ENCODE data around the gene GNAS-AS1.

The GNAS-AS1 gene

GRCh38 chr20:58884966-58885365 lies 34.3 kb upstream of the GNAS-AS1 start:
- DNase-seq = no peak

DNA sequence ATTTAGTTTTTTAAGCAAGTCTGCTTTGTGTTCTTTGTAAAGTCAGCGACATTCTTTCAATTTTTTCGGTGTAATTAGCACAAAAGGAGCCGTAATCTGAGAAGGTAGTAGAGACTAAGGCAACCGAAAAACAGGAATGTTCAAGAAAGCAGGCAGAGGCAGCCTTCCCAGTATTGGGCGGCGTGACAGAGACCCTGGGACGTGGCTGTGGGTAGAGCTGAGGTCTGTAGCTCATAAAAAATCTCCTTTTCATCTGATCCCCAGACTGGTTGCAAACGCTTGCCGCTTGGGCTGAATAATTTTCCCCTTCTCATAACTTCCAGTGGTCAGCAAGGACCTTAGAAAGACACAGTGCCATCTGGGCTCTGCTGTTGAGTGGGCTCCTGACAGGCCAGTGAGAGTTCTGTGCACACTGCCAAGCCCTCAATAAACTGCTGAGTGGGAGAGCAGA lies 32.6 kb upstream of the GNAS-AS1 start:
- no peak for DNase-seq

DNA sequence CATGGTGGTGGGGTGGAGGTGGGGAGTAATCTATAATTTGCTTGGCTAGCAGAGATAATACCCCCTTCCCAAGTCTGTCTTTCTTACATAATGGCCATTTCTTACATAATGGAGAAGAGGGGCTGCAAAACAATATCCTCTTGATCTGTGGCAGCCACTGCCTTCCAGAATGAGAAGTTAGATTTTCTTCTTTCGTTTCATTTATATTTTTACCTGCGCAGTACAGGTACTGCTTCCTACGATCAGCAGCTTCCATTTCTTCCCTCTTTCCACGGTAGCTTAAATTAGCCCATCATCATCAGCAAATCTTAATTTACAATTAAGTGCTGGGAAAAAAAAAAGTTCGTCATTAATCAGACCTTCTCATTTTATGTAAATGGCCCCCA lies 32.0 kb upstream of the GNAS-AS1 start:
- DNase-seq = no peak

DNA sequence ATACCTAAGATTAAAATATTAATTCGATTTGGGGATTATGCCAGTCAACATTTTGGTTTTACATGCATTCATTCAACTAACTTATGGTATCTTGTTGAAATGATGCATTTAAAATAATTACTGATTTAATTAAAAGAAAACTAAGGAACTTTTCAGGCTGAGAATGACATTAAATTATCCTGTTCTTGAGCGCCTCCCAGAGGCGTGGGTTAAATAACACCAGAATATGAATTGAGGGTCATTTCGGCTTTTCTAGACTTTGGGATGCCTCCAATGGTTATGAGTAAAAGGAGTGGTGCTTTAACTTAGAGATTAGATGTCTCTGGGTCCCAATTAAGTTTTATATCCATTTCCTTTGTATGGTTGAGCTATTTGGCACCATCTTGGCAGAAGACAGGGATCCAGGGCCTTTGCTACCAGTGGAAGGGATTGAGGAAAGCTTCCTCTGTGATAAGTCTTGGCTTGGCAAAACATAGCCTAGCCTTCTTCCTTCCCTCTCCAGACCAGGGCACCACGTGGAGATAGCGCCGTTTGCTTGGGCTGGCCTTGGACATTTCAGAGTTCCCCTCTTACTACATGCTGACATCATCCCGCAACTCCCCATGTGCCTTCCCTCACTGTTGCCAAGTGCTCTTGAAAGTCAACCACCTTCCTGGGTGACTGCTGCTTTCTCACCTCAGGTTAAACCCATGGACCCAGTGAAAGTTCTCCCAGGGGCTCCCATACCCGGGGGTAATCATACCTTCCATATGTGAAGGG lies 30.5 kb upstream of the GNAS-AS1 start:
- no peak for DNase-seq

- DNase-seq = no peak
Measured at GRCh38 chr20:58880441-58880840, 29.7 kb upstream of the GNAS-AS1 start.

- no peak for DNase-seq
Measured at GRCh38 chr20:58878399-58878798, 27.7 kb upstream of the GNAS-AS1 start.

- no peak for DNase-seq
Measured at GRCh38 chr20:58877976-58878360, 27.3 kb upstream of the GNAS-AS1 start.

GRCh38 chr20:58877050-58877975 lies 26.6 kb upstream of the GNAS-AS1 start:
- DNase-seq = peak; percentile 15

- DNase-seq = no peak
Measured at GRCh38 chr20:58876437-58876836, 25.7 kb upstream of the GNAS-AS1 start.

DNA sequence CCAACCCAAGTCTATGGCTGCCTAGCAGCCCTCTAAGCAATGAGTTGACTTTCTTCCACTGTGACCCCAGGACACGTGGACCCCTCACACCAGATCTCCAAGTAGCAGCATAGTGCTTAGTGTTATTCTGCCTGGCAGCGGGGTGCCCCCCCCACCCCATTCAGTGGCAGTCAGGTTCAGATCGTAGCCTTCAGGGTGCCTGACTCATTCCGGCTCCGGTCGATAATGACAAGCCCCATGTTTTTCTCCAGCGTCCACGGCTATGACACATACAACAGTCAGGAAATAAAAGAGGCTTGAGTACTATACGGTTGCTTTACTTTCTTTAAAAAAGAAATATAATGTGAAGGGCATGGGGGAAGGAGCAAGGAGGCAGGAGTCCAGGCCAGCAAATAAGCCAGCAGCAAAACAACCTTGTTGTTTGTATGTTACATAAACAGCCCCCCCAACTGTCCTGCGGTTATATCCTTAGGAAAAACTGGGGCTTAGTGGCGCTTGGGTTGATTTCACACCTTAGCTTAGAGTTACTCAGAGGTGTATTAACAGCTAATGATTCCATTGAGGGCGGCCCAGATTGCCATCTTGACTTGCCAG lies 24.9 kb upstream of the GNAS-AS1 start:
- no peak for DNase-seq

DNA sequence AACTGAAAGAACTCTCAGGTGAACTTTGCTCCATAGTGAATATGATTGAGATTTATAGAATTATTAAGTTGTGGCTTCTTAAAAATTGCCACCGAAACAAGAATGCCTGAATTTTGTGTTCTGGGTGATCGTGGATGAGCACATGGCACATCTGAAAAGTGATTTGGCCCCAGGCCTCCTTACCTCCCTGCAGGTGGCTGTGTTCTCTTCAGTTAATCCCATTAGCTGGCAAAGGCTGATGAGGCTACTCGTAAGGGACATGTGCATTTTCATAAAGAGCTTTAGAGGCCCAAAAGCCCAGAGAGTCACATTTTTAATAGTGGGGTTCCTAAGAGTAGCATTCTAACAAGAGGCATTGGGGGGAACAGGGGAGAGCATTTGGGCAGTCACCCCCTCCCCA lies 24.4 kb upstream of the GNAS-AS1 start:
- no peak for DNase-seq

- no peak for DNase-seq
Measured at GRCh38 chr20:58874469-58874868, 23.8 kb upstream of the GNAS-AS1 start.

DNA sequence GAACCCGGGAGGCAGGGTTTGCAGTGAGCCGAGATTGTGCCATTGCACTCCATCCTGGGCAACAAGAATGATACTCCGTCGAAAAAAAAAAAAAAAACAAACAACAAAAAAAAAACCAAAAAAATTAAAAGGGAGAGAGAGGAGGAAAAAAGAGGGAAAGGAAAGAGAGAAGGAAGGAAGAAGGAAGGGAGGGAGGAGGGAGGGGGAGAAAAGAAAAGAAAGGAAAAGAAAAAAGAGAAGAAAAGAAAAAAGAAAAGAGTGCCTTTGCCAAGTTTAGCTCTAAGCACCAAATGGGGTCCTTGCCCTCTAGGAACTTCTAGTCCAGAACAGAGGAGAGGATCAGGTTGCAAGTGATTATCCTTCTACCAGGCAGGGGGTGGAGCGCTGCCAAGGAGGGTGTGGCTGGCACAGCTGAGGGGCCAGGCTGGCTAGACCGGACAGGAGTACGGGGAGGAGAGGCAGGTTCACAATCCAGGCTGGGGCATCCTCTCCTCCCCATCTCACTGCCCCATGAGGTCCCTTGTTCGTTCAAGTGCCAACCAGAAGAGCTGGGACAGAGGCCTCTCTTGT lies 20.9 kb upstream of the GNAS-AS1 start:
- DNase-seq = no peak

GRCh38 chr20:58870293-58871014 lies 19.8 kb upstream of the GNAS-AS1 start:
- peak; percentile 16 for DNase-seq

- DNase-seq = no peak
Measured at GRCh38 chr20:58869662-58870227, 19.0 kb upstream of the GNAS-AS1 start.

DNA sequence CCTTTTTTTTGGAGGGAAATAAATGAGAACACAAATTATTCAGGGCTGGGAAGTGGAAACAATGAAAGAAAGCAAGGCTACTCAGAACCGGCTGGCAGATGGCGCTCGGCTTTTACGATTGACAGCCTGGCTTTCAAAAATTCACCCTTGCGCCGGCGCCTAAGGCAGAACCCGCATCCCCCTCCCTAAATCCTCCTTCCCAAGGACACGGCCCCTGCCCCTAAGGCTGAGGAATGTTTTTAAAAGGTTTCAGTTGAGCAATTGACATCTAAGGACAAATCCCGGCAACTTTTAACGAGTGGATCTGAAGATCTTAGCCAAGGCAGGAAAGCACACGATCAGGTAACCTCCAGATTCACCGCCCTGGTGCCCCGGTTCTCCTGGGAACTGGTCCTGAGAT lies 18.1 kb upstream of the GNAS-AS1 start:
- peak; percentile 26 for DNase-seq

GRCh38 chr20:58867211-58867610 lies 16.5 kb upstream of the GNAS-AS1 start:
- no peak for DNase-seq

DNA sequence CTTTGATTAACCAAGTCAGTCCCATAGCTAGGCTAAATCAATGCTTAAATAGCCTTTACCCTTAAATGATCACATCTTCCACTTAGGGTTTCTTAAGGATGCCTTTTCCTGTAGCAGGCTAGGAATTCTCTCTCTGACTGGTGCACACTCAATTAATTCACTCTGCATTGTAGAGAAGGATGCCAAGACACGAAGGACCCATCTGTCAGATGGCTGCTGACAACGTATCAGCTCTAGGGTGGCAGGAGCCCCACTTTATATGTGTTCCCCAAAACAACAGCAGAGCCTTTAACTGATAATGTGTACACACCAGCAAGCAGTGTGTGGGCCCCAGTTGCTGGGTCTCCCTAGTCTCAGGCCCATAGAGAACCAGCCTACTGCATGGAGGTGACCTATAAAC lies 15.1 kb upstream of the GNAS-AS1 start:
- no peak for DNase-seq

GRCh38 chr20:58864346-58864745 lies 13.6 kb upstream of the GNAS-AS1 start:
- DNase-seq = no peak

DNA sequence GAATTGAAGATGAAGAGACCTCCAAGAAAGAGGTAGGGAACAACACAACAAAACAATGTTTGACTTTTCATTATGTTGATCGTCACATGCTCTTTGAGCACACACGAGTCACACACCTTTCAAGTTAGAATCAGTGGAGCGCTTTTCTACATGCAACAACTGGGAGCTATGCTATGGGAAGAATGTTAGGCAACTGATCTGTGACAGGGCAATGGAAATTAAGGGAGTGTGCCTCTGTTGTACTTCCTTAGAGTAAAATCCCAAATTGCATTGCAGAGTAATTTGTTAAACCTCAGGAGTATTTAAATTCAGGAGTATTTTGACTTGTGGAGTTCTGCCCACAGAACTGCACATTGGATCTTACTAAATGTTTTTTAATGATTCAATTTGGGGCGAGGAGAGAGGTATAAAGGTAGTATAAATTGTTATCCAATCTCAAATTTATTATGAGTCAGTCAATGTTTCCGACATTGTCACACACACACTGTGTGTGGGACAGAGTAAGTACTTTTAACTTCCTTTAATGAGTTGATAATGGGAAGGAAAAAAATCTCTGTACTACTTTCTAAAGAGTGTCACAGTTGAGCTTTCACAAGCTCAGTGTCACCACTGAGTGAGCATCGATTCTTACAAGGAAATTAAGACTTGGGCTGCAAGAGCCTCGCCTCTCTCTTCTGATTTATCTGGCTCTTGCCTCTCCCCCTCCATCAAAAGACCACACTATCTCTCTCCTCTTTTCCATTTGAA lies 12.5 kb upstream of the GNAS-AS1 start:
- no peak for DNase-seq
